HG02642 (cell line): ENCODE results near the gene DLG2.
"Not testable (repeated sequence)": the region's sequence is repeated elsewhere in the genome, so short reads cannot be mapped to it uniquely, and the experiment has no call there.

Experiments
- ATAC-seq: cut with Tn5 transposase; IDR thresholded peaks from one replicate; pipeline ENCODE4 v1.9.1; 2021; ENCODE audit warnings: mild to moderate bottlenecking; ENCODE audit not compliant: unreplicated experiment, poor library complexity

The DLG2 gene

DNA sequence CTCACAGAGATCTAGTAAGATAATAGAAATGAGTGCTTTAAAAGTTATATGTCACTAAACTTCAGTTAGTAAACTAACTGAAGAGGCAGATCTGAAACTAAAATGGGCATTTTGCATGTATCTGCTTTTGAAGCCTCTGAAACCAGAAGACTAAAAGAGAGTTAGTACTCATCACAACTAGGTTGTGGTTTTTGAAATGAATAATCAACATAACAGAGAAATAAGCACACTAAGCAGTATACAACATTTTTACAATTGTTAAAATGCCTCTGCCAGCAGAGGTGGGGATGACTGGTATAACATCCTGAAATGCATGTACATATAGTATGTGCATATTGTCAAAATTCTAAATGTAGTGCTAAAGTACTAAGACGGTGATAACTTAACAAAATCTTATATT is 564.5 kb downstream of the DLG2 start:
- ATAC-seq, result peak; percentile 99

DNA sequence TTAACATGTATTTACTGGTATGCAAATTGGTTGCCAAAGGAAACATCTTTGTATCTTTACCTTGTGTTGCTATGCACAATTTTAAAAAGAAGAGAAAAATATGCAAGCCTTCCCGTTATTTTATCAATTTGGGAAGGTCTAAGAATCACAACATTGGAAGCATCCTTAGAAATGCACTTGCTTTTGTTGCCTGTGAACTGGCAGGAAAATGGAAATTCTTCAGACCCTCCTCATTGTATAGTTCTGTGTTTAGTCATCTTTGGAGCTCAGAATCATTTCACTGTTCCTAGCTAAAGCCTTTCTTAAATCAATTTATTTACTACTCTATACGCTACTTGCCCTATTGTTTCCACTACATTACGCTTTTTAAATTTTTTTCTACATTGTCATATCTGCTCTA is 574.5 kb downstream of the DLG2 start:
- no peak for ATAC-seq

DNA sequence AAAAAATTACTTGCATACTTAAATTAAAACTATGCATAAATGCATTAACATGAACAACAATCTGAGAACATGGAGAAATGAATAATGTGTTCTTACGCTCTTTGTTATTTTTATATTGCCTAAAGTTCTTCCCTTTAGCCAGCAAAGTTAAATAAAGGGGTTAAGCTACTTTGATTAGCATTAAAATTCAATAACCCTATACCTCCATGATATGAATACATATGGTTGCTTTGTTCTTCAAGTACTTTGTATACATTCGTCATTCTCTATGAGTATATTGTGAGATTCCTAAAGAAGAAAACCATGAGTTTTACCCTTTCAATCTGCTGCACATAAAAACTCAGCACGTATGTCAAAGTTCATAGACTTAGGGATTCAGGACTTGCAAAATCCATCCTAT is 578.3 kb downstream of the DLG2 start:
- ATAC-seq, result no peak

DNA sequence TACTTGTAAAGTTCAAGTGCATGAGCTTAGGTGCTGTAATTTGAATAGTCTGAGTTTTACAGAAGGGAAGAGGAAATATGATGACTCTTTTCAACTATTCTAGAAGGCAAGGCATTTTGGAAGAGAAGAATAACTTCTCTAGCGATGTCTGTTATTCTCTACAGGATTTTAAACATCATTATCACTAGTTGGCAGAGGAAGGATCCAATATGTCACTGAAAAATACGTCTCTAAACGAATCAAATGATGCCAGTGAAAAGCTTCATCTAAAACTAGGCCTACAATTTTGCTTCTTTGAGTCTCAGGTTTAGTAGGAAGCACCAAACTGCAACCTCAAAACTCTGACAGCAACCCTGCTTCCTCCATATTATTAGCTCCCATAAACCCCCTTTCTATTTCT is 581.4 kb downstream of the DLG2 start:
- no peak for ATAC-seq

DNA sequence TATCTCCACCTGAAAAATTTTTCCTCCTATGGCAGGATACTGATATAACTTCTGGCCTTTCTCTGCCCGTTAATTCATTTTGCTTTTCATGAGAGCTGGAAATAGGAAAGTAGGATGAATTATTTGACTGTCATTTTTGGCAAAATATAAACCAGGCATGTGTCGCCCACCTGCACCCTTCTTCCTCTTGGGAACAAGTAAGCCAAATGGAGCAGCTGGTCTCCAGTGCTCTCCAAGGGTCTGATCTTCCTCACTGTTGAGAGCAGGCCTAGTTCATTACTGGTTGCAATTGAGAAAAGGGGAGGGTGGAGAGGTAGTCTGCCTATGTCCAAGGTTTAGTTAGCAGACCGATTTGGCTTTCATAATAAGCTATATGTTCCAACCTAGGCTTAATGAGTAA is 582.2 kb downstream of the DLG2 start:
- ATAC-seq, result no peak

DNA sequence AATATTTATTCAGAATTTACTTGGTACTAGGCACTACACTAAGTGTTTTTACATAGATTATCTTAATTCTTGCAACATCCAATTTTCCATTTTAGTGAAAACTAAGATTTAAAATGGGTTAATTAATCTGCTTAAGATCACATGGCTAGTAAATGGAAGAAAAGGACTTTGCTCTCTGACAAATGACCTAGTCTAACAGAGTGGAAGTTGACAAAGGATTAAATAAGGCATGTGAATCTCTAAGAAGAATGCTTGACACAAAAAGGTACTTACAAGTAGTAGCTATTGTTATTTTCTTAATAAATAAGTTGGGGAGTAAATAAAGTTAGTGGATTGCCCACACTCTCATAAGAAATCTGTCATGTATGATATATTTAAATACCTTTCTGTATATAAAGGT is 584.8 kb downstream of the DLG2 start:
- no peak for ATAC-seq

DNA sequence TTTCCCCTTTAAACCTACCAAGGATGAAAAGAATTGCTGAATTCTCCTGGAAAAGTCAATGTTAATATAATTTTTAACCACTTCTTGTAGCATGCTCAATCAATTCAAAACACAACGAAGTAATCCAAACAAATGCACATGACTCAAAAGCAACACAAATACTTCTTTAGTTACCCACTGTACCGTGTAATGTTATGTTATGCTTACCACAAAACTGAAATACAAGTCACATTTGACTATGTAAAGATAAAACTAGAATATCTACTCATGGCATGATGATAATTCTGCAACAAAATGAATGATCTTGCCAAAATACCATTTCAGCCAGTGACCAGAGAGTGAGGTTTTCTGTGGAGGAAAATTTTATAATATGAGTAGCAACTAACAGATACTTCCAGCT is 587.0 kb downstream of the DLG2 start:
- no peak for ATAC-seq

DNA sequence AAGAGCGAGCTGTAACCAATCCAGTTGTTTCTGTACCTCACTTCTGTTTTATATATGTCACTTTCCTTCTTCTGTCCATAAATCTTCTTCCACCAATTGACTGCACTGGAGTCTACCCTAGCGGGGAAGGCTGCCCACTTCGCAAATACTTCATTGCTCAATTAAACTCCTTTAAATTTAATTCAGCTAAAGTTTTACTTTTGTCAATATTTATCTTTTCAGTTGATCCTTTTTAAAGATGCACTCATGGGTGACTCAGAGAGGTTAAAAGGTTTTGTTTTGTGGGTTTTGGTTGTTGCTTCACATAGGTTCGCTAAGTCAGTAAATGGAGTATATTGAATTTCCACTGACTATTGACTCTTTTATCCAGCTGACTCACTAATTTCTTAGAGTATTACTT is 597.2 kb downstream of the DLG2 start:
- no peak for ATAC-seq

DNA sequence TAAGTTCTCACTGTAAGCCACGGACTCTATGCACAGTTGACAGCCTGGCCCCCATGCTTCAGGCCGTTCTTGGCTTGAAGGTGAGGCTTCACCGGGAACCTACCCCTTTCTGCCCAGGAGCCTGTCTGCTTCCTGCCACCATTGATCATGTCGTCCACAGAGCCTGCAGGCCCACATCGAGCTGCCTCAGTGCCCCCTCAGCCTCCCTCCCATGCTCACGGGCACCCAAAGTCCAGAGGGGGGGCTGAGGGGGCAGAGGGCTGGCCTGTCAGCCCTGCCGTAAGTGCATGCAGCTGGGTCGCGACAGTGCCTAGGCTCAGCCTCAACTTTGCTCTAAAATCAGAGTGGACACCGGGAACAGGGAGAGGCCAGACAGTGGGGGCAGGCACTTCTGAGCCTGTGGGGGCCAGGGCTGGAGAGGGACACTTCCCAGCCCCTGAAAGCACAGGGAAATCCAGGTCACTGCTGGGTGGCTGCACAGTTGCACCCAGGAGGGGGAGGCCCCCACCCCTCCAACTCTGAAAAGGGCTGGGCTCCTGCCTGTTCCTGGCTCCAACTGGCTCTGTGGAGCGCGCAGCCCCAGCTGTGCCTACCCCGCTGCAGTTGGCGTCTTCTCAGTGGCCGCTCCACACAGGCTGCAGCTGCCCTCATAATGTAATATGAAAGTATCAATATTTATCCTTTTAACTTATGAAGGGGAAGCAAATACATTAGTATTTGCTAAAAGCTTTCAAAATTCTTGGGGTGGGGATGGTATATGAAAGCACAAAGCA is 598.6 kb downstream of the DLG2 start:
- ATAC-seq, result no peak

DNA sequence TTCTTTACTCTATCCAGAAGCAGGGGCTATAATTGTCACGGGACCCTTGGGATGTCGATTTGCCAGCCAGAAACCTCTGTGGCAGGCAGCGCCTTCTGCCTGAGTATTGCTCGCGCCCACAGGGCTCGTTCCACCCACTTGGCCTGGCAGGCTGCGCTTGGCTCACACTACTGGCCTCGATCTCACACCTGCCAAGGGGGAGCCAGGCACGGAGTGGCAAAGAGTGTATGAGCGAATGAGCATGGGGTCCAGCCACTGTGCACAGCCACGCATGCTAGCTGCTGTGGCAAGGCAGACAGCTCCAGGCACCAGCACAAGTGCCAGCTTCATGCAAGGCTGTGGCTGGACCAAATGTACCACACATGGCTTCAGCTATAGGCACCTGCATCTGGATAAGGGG is 599.8 kb downstream of the DLG2 start:
- ATAC-seq, result no peak

DNA sequence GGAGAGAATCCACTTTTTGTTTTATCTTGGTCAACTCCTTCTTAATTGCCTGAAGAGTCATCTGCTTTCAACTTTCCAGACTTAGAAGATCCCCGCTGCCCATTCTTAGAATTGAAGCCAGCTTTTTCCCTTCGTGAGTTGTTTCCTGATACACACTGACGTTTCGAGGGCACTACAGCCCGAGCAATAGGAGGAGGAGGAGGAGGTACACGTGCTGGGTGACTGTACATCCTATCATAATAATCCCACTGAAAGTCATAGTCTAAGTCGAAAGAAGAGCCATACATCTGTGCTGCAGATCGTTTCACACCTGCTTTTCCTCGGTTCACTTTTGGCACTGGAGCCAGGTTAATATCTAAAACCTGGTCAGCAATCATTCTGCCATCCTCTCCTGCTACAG is 606.1 kb downstream of the DLG2 start:
- ATAC-seq, result no peak

DNA sequence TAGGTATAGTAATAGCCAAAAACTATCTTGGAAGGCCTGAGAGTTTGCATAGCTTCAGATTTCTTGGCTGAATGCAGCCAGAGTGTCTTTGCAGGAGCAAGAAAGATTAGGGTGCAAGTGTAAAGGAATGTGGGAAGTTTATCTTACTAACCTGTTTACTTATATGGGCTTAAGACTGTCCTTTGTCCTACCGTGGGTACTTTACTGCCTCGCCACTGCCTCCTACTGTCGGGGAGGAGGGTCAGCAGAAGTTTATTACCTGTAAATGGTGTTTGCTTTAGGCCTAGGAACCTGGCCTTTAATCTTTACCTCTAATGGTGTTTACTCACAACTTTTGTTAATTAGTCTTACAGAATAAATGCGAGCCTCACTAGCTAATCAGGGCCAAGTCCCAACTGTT is 633.8 kb downstream of the DLG2 start:
- ATAC-seq, result peak; percentile 53

DNA sequence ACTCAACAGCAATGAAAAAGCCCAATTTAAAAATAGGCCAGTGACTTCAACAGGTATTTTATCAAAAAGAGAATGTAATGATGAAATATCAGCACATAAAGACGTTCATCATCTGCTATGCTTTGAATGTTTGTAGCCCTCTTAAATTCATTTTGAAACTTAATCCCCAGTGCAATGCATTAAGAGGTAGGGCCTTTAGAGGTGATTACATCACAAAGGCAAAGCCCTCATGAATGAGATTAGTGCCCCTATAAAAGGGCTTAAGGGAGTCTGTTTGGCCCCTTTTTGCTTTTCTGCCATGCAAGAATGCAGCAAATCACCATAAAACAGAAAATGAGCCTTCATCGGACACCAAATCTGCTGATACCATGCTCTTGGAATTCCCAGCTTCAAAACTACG is 637.0 kb downstream of the DLG2 start:
- ATAC-seq, result no peak

DNA sequence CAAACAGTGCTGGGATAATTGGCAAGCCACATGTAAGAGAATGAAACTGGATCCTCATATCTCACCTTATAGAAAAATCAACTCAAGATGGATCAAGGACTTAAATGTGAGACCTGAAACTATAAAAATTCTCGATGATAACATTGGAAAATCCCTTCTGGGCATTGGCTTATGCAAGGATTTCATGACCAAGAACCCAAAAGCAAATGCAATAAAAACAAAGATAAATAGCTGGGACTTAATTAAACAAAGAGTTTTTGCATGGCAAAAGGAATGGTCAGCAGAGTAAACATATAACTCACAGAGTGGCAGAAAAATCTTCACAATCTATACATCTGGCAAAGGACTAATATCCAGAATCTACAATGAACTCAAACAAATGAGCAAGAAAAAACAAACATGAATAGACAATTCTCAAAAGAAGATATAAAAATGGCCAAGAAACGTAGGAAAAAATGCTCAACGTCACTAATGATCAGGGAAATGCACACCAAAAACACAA is 639.4 kb downstream of the DLG2 start:
- not testable (repeated sequence) for ATAC-seq

DNA sequence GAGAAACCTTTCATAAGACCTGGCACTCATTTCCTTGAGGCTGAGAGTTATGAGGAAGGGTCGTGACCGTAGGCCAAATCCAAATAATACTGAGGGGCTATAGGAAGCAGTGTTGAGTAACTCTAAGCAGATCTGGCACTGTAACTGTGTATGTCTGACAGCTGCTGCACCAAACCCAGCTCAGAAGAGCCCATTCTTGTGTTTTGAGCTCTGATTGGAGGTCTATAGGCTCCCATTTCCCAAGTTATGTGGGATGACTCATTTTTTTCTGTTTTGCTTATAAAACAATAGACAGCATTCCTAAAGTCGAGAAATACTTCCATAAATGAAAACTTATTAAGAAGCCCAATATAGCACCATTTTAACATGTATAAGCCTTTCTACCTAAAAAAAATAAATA is 645.8 kb downstream of the DLG2 start:
- no peak for ATAC-seq

DNA sequence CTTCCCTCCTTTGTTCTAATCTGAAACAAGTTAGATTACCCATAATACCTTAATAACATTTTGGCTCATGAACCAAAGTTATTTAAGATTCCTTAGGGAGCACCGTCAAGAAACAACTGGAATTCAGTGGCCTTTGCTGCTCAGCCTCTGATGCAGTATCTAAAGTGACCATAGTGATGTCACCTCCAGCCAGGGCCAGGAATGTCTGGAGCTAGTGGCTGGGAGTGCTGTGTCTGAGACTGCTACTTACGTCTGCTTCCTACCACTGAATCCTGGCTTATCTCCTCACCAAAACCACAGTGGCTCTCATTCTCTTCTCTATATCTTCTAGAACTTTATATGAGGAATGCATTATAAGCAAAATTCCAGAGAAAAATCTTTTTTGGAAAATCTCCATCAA is 658.0 kb downstream of the DLG2 start:
- ATAC-seq, result no peak

DNA sequence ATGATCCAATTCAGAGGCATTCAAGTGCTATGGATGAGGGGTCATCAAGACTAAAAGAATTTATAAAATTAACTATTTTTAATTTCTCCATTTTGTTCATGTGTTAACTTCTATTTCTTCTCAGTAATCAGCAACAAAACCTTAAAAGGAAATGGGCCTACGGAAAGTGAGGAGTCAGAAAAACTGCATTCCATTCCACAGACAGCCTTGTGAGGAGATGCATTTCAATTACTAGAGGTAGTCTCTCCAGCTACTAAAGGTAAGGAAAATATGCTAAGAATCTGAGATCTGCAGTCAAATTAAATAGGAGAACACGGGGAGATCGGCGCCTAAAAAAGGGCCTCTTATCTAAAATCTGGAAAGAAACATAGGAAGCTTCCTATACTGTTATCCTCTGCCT is 661.7 kb downstream of the DLG2 start:
- no peak for ATAC-seq

DNA sequence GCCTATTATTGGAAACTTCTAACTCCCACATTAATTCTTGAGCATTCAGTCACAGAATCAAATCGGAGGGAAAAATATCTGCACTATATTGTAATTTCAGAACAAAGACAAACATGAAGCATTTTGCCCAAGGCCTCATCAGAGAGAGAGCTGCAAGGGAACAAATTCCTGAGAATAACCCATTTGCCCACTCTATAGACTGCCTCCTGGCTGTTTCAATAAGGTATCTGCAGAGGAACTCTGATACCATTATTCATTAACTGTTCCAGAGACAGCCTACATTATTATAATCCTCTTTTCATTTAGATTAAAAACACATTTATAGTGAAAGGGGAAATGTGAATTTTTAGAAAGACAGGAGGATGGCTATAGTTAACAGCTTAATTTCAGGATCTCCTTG is 663.9 kb downstream of the DLG2 start:
- no peak for ATAC-seq

DNA sequence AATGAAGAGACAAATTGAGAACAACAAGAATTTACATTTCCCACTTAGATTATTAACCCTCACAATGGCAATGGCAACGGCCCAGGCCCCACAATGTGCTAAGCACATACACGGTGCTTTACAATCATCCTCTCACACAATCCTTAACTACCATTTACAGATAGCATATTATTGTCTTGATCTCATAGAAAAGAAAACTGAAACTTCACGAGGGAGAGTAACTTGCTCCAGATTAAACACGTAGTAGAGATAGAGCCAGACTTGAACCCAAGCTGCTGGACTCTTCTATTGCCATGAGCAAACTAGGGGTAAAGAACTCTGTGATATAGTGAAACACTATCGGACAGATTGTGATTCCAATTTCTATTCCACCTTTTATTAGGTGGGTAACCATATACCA is 665.1 kb downstream of the DLG2 start:
- no peak for ATAC-seq

DNA sequence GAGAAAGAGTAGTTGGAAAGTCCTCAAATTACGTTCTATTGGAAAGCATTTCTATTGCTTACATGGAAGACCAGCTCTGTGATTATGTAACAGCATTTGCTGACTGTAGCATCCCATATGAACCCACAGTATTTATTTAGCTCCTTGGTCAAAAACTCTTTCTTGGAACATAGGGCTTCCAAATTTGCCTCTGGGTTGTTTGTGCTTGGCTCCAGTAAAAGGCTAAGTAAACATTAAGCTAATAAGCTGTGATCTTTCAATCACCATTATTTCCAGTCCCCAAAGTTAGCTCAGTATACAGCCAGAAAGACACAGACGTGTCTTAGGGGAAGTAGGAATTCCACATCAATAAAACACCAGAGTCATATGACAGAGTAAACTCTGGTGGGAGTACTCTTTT is 668.8 kb downstream of the DLG2 start:
- no peak for ATAC-seq

DNA sequence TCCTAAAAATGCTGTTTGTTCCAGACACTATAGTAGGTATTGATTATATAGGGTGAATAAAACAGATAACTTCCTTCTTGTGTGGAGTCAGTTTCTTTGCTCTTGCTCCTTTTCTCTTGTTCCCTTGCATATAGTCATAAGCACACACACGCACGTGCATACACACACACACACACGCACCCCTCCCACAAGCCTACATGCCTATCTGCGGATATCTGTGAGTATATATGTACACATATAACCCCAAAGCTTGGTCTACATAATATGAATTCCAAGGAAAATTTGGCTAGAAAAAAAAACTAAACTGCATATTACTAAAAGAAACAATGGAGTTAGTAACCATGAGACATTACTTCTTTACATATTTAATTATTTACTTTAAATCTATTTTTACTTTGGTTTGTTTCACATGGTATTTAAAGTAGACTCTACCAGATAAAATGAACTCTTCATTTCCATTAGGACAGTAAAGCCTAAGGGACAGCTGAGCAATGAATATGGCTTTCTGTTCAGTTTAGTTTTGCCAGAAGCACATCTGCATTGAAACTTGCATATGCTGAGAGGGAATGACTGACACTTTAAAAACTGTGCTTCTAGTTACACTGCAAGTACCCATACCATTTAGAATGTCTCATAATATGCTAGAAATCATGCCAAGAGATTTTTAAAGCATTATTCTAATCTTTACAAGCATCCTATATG is 676.4 kb downstream of the DLG2 start:
- no peak for ATAC-seq
